Stimulated activated CD8-positive, alpha-beta memory T cell treated with anti-CD3 and anti-CD28 coated beads, Interleukin-15, amount 100 ng/mL, for 24 hours (primary cell): Measurements from ENCODE around the gene COL27A1.

ENCODE experiments used
- DNase-seq: peaks from one replicate; pipeline ENCODE4 v3.0.0-alpha.2; 2020; ENCODE audit warnings: low read depth

Gene COL27A1

GRCh38 chr9:114247077-114247476, 91.7 kb downstream of the COL27A1 start:
- DNase-seq: no peak

GRCh38 chr9:114247491-114247890, 92.2 kb downstream of the COL27A1 start:
- no peak for DNase-seq

DNA sequence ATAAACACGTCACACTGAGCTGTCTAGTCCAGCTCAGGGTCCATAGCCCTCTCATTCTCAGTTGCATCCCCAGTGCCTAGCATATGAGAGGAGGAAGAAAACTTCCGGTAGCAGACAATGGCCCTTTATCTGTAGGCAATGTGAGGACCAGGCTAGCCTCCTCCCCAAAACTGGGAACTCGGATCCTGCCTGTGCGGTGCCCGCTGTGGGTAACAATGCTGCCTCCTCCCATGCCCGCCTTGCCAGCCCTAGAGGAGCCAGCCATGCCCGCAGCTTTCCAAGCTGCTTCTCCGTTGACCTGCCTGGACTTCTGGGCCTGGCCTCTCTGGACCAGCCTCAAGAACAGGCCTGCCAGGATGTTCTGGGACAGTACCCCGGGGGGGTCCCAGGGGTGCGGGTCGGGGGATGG, 93.0 kb downstream of the COL27A1 start:
- no peak for DNase-seq

- no peak for DNase-seq
Measured at GRCh38 chr9:114249424-114250234, 94.3 kb downstream of the COL27A1 start.

DNA sequence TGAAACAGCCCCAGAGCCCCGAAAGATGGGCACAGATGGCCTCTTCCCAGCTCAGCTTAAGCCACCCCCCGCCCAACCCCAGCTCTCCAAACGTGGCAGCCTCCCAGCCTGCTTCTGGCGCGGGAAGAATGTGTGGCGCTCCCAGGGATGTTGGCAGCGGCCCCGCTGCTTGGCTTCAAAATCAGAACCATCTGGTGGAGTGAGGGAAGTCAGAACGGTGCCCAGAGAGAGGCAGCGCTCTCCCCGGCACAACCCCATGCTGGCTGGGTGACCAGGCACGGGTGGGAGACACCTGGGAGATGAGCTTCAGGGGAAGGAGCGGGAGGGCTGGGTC, 94.9 kb downstream of the COL27A1 start:
- DNase-seq: no peak

DNA sequence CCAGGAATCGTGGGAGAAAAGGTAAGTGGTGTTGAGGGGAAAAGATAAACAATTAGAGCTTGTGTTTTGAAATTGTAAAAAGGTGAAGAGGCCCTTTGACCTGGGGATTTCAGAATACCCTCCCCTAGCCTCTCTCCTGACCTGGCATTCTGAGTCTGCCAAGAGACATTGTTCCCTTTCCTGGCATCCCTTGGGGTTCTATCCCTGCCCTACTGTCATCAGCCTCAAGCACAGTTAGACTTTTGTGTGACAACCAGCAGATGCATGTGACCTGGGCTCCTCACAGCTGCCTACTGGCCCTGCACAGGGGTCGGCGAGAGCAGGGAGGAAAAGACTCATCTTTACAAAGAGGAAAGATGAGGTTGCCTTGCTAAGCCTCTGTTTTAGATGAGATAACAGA, 95.3 kb downstream of the COL27A1 start:
- DNase-seq: no peak

- no peak for DNase-seq
Measured at GRCh38 chr9:114252394-114252793, 97.1 kb downstream of the COL27A1 start.

GRCh38 chr9:114256827-114257328, 101.5 kb downstream of the COL27A1 start:
- DNase-seq: no peak

DNA sequence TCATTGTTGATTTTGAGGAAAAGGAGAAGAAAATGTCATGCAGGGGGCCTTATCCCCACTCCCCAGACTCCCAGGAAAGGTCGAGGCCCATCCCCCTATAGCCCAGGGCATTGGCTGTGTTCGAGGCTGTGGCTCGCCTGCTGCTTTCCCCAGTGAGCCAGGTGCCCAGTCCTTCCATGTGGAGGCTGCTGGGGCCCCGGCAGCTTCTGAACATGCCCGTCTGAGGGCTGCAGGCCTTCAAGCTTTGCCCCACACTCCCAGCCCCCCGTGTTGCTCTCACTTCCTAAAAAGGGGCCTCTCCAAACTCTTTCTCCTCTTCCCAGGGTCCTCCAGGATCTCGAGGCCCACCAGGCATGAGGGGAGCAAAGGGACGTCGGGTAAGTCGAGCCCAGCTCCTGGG, 102.9 kb downstream of the COL27A1 start:
- DNase-seq: no peak

DNA sequence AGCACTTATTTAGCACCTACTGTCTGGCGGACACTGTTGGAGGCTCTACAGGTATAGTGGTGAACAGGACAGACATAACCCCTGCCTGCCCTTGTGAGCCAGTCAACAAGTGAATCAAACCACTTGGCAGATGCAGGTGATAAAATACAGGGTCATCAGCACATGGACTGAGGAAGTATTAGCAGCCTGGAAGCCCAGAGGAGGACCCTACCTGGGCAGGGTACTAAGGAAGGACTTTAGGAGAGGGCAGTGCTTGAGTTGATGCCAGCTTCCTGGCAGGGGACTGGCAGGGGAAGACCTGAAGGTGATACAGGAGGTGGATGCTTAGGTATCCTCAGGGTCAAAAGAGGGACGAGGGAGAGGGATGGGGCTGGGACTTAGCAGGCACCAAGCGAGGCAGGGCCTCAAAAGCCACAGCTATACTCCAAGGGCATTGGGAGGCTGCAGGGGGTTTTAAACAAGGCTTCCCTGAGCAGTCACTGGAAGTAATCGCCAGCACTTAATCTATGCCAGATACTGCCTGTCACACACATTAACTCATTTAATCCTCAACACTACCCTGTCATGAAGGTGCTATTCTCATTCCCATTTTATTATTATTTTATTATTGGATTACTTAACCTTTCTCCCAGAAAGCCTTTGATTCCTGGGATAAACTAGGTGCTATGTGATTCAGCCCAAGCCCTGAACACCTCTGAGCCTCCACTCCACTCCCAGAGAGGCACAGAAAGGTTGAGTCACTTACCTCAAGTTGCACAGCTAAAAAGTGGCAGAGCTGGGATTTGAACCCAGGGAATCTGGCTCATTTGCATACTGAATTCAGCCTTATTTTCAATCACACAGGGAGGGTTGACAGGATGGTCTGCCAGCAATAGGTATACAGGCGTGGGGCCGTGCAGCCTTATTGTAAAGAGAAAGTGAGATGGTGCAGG, 103.8 kb downstream of the COL27A1 start:
- DNase-seq: no peak

- no peak for DNase-seq
Measured at GRCh38 chr9:114259798-114260523, 104.6 kb downstream of the COL27A1 start.

DNA sequence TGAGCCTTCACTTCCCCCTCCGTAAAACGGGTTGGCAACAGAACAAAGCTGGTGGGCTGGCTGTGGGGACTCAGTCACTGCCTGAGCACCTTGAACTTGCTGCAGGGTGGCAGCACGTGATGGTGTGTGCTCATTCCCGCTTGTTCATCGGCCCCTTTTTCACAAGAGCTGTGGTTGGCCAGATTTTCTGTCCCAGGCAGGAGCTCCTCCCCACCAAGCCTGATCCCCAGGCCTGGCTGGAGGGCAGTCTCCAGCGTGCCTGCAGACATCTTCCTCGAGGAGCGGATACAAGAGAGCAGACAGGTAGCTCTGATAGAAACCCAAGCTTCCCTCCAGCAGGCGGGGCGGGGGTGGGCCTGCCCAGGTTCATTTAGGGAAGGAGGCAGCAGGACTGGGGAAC, 105.7 kb downstream of the COL27A1 start:
- DNase-seq: no peak

DNA sequence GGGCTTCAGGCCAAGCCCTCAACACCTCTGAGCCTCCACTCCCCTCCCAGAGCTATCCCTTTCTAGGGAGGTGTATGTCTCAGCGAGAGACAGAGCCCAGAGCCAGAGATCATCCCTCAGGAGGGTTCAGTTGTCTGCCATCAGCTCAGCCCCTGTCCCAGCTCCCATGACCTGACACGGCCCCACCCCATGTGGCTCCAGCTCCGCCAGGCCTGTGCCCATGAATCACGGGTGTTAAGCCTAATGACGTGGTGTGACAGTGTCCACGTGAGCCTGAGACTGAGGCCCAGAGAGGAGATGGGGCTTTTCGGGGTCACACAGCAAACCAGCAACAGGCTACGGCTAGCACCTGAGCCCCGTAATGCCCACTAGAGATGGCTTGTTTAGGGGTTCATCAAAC, 106.7 kb downstream of the COL27A1 start:
- DNase-seq: no peak

DNA sequence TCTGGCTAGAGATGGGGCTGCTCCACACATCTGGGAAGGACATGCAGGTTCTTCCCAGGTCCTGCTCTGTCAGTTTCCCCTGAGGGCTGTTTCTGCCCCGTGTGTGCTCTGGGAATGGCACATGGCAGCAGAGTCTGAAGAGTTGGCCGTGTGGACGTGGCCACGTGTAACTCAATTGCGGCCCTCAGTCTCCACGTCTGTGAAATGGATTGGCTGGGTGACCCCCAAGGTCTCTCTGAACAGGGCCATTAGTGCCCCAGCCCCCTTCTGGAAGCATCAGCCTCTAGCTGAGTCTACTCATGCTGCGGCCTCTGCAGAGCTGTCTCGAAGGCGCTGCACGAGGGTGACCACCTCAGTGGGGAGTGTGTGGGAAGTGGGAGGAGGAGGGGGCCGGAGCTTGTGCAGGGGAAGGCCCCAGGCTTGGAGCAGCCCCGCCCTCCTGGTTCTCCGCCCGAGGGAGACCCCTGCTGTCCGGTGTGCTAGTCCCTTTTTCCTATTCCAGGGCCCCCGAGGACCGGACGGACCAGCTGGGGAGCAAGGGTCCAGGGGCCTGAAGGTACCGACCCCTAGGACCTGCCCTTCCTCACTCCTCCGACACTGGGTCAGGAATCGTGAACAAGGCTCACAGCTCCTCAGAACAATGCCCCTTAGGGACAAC, 108.6 kb downstream of the COL27A1 start:
- DNase-seq: no peak

- no peak for DNase-seq
Measured at GRCh38 chr9:114264806-114265550, 109.6 kb downstream of the COL27A1 start.

GRCh38 chr9:114266969-114267368, 111.6 kb downstream of the COL27A1 start:
- no peak for DNase-seq

- DNase-seq: no peak
Measured at GRCh38 chr9:114269023-114269422, 113.7 kb downstream of the COL27A1 start.

DNA sequence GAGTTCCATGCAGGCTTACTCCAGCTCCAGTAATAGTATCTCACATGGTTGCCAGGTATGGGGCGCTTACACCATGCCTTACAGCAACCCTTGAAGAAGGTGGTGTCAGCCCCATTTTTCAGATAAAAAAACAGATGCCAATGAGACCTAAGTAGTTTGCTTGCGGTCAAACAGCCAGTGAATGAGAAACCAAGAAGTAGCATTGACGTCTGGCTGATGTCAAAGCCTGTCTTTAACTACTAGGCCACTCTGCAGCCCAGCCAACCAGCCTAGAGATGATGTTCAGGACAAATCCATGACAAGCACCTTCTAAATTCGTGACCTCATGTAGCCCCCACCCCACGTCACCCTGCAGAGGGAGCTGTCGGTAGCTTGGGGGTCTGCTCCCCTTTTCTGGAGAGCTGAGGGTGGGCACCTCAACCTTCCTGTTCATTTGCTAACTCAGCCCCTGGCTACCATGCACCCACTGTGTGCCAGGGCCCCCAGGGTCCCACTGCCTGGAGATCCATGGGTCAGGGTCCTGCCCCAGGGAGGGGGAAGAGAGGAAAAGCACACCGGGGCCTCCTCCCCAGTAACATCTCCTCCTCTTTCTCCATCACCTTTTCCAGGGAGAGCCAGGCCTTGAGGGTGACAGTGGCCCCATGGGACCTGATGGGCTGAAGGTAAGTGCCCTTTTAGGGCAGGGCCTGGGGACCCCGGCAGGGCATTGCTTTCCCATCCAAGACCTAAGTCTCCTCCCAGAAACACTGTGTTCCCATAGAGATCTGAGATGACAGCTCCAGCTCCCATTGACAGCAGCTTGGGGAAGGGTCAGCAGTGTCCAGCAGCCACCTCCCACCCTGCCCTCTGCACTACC, 115.0 kb downstream of the COL27A1 start:
- DNase-seq: no peak

- DNase-seq: no peak
Measured at GRCh38 chr9:114271556-114272510, 116.5 kb downstream of the COL27A1 start.
